GM12878 (cell line): Measurements from ENCODE around the gene KDM5B. TPM values are rescaled to one million over a fixed set of nuclear protein-coding genes. Genes with fewer than 3 reads are reported as not detected.

ENCODE experiments used
- ASH2L ChIP-seq: fragments of 300-600, 200-600 bp; sonication (generic); IDR thresholded peaks from 2 replicates; pipeline ENCODE4 v1.6.1; 2017; ENCODE audit warnings: low read depth, mild to moderate bottlenecking, borderline replicate concordance
- BCL11A ChIP-seq: IDR thresholded peaks from 2 replicates; pipeline ENCODE4 v1.6.1; 2011; ENCODE audit warnings: low read depth, low read length
- BCLAF1 ChIP-seq: fragments of 450-650 bp; IDR thresholded peaks from 2 replicates; pipeline ENCODE4 v1.6.1; 2017; ENCODE audit warnings: antibody characterized with exemption, mild to moderate bottlenecking, moderate library complexity
- CUX1 ChIP-seq: IDR thresholded peaks from 2 replicates; pipeline ENCODE4 v1.6.1; 2012; ENCODE audit warnings: improper control_type of control experiment, low read depth, low read length; ENCODE audit not compliant: insufficient replicate concordance
- DPF2 ChIP-seq: fragments of 450-650 bp; IDR thresholded peaks from 2 replicates; pipeline ENCODE4 v1.6.1; 2017; ENCODE audit warnings: mild to moderate bottlenecking
- NFYA ChIP-seq: IDR thresholded peaks from 2 replicates; pipeline ENCODE4 v1.6.1; 2011; ENCODE audit warnings: low read depth, mild to moderate bottlenecking, low read length, improper control_type of control experiment, borderline replicate concordance
- PBX3 ChIP-seq: IDR thresholded peaks from 2 replicates; pipeline ENCODE4 v1.6.1; 2011; ENCODE audit warnings: mild to moderate bottlenecking, low read depth, low read length, moderate library complexity; ENCODE audit not compliant: insufficient replicate concordance
- PKNOX1 ChIP-seq: fragments of 450-650 bp; IDR thresholded peaks from 2 replicates; pipeline ENCODE4 v1.6.1; 2016; ENCODE audit warnings: mild to moderate bottlenecking
- RAD51 ChIP-seq: fragments of 450-650 bp; IDR thresholded peaks from 2 replicates; pipeline ENCODE4 v1.6.1; 2016; ENCODE audit warnings: moderate library complexity, mild to moderate bottlenecking, inconsistent platforms
- ZNF687 ChIP-seq: fragments of 450-650 bp; IDR thresholded peaks from 2 replicates; pipeline ENCODE4 v1.6.1; 2017; ENCODE audit warnings: mild to moderate bottlenecking, moderate library complexity
- polyA plus RNA-seq, 11 experiments: library from polyadenylated mRNA; depleted of rRNA in 4 of 11; unstranded in 6 of 11; stranded (reverse) in 5 of 11; fragments of >200 nt; fragmentation: Nextera tagmentation in 4 of 11; fragmentation: Illumina TruSeq in 1 of 11; extraction: Ambion mirVana in 4 of 11; extraction: Trizol in 1 of 11; gene quantifications; 1 replicate in 1 of 11; 2 replicates in 10 of 11; pipeline versions ENCODE4 v1.2.1 to v1.2.3, GENCODE V29; 2011 to 2016; ENCODE audit warnings: inconsistent platforms in 2 of 11, missing spikeins in 2 of 11, low read depth in 1 of 11
- total RNA-seq, 4 experiments: library from RNA; depleted of rRNA in 3 of 4; stranded (reverse); fragments of >200 nt in 3 of 4; fragmentation: Illumina TruSeq in 1 of 4; extraction: Trizol in 1 of 4; gene quantifications; 2 replicates each; pipeline versions ENCODE4 v1.2.1 to v1.2.3, GENCODE V29; 2013 to 2021

The KDM5B gene
- total and polyA plus RNA-seq, 10 of the 15 experiments (the other 5 are each of a cell fraction or from before 2014, with no cell fraction given): 1.7 to 26.6 (median 8.1) TPM

- TF ChIP-seq BCLAF1 (no peak), ZNF687 (peak; percentile 69; the same call in 1 of the 2 replicates), PKNOX1 (no peak), NFYA (no peak), RAD51 (no peak), PBX3 (peak; percentile 68), BCL11A (no peak), ASH2L (no peak), CUX1 (no peak), DPF2 (0 out of 2 replicates have a peak, but pooled peaks have one; percentile 41)
Measured at GRCh38 chr1:202807926-202808757, at the start of gene KDM5B (continued).
